Left ventricle myocardium inferior (tissue), 1 donor: ENCODE results near the gene FAM174B. TPM values are rescaled to one million over a fixed set of nuclear protein-coding genes. Genes with fewer than 3 reads are reported as not detected.

Source experiments
- DNase-seq: peaks from one replicate; pipeline ENCODE4 v3.0.0-alpha.2; 2020
- H3K27ac ChIP-seq: fragments of 200-600 bp; replicated peaks from 2 replicates; pipeline ENCODE4 v1.8.0; 2021
- H3K27me3 ChIP-seq: fragments of 200-600 bp; 2 replicates; pipeline ENCODE4 v1.8.0; 2021; ENCODE audit warnings: low read depth
- H3K36me3 ChIP-seq: fragments of 200-600 bp; 2 replicates; pipeline ENCODE4 v1.8.0; 2021
- H3K4me1 ChIP-seq: fragments of 200-600 bp; 2 replicates; pipeline ENCODE4 v1.8.0; 2021
- H3K4me3 ChIP-seq: fragments of 200-600 bp; 2 replicates; pipeline ENCODE4 v1.8.0; 2021; ENCODE audit warnings: mild to moderate bottlenecking, moderate library complexity
- H3K9me3 ChIP-seq: fragments of 200-600 bp; replicated peaks from 2 replicates; pipeline ENCODE4 v1.8.0; 2021
- CTCF ChIP-seq: fragments of 200-600 bp; IDR thresholded peaks from 2 replicates; pipeline ENCODE4 v1.8.0; 2021; ENCODE audit warnings: antibody characterized with exemption, mild to moderate bottlenecking, borderline replicate concordance
- intact Hi-C: fragments of 100-400 bp; cut with micrococcal nuclease; formaldehyde crosslinking; loops from one replicate; pipeline ENCODE4 v1.11.0; 2022
- total RNA-seq: library from RNA; stranded (reverse); fragmentation: NEBNext Ultra II Directional; extraction: Animal tissue kit (Norgen Biotek cat#: 25700); gene quantifications from one replicate; pipeline ENCODE4 v1.2.1, GENCODE V29; 2021
- donor health status: DM: no; HTN: yes; CAD: no; lungs with severe emphysema.

Gene FAM174B
- total RNA-seq, 1 donor from 2014 or later: 17.1 TPM

GRCh38 chr15:92653366-92653765 is 2.2 kb downstream of the FAM174B start:
- H3K27me3 ChIP-seq: no peaks in the 10 kb centered on the region
- DNase-seq: no peak
- TF ChIP-seq CTCF: no peak
- H3K4me1 ChIP-seq: peaks cover 66% of the 10 kb centered on the region
- intact Hi-C loops: no loop called here
- peak overlapping the region; percentile 76 for H3K4me3 ChIP-seq
- no peak overlapping the region for H3K27ac ChIP-seq
- no peaks in the 10 kb centered on the region for H3K9me3 ChIP-seq
- H3K36me3 ChIP-seq: no peaks in the 10 kb centered on the region

- DNase-seq: no peak
- H3K4me1 ChIP-seq: peaks cover 73% of the 10 kb centered on the region
Observed at GRCh38 chr15:92652576-92652966, 3.0 kb downstream of the FAM174B start.

GRCh38 chr15:92651877-92652575 is 3.5 kb downstream of the FAM174B start:
- no peaks in the 10 kb centered on the region for H3K36me3 ChIP-seq
- DNase-seq: no peak
- no peaks in the 10 kb centered on the region for H3K27me3 ChIP-seq
- no peaks in the 10 kb centered on the region for H3K9me3 ChIP-seq
- H3K4me1 ChIP-seq: peaks cover 78% of the 10 kb centered on the region
- no peak for TF ChIP-seq CTCF
- H3K4me3 ChIP-seq: no peak overlapping the region
- intact Hi-C loops: no loop called here
- no peak overlapping the region for H3K27ac ChIP-seq

More at GRCh38 chr15:92652576-92652966, 3.0 kb downstream of the FAM174B start:
- H3K4me3 ChIP-seq: no peak overlapping the region
- no peak for TF ChIP-seq CTCF
- H3K9me3 ChIP-seq: no peaks in the 10 kb centered on the region
- no peaks in the 10 kb centered on the region for H3K36me3 ChIP-seq
- H3K27me3 ChIP-seq: no peaks in the 10 kb centered on the region
- H3K27ac ChIP-seq: no peak overlapping the region
- intact Hi-C loops: no loop called here

GRCh38 chr15:92650966-92651365 is 4.6 kb downstream of the FAM174B start:
- intact Hi-C loops: no loop called here
- no peak for DNase-seq
- Histone ChIP-seq H3K9me3 (no peaks in the 10 kb centered on the region), H3K4me3 (no peak overlapping the region), H3K27me3 (no peaks in the 10 kb centered on the region), H3K36me3 (no peaks in the 10 kb centered on the region), H3K4me1 (peaks cover 75% of the 10 kb centered on the region), H3K27ac (no peak overlapping the region)
- TF ChIP-seq CTCF: no peak

GRCh38 chr15:92650256-92650655 is 5.3 kb downstream of the FAM174B start:
- no peak for TF ChIP-seq CTCF
- H3K36me3 ChIP-seq: no peaks in the 10 kb centered on the region
- DNase-seq: no peak
- no peaks in the 10 kb centered on the region for H3K9me3 ChIP-seq
- peaks cover 73% of the 10 kb centered on the region for H3K4me1 ChIP-seq
- intact Hi-C loops: no loop called here
- no peak overlapping the region for H3K4me3 ChIP-seq
- no peak overlapping the region for H3K27ac ChIP-seq
- no peaks in the 10 kb centered on the region for H3K27me3 ChIP-seq
